ENCODE data around the gene DNAJB4. TPM values are rescaled to one million over a fixed set of nuclear protein-coding genes. Genes with fewer than 3 reads are reported as not detected.
"Not testable (repeated sequence)": the region's sequence is repeated elsewhere in the genome, so short reads cannot be mapped to it uniquely, and the experiment has no call there.

Gene DNAJB4
- total RNA-seq, 2 donors from 2014 or later, result 41.0 to 59.8 TPM

DNA sequence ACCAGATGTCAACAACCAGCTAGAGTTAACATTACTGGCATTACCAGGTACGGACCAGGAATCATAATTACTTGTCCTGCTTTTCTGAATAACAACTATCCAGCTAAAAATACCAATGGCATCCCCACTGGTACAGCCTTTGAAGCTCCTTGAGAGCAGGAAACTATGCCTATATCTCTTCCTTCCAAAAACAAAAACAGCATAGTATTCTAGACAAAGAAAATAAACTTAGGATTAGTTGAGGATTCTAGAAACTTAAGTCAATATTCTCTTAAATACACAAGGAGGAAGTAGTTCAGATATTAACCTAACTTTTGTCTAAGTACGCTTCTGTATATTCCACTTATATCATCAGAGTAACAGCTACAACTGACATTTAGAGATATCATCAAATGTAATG, 28.8 kb upstream of the DNAJB4 start:
- Histone ChIP-seq H3K4me3 (peak overlapping the region; percentile 87), H3K4me1 (ENCODE audit: control insufficient read depth in 1 of 2, low read depth in 2 of 2) (peaks cover 39 to 54% of the 10 kb centered on the region in 2 donors), H3K9me3 (no peaks in the 10 kb centered on the region), H3K36me3 (no peaks in the 10 kb centered on the region), H3K27ac (no peak overlapping the region), H3K27me3 (replicated peaks; ENCODE audit: insufficient read depth) (no peaks in the 10 kb centered on the region)
- no peak for DNase-seq (ENCODE audit: low spot score)
- TF ChIP-seq CTCF (IDR thresholded peaks at IDR 0.05), result no peak
- ATAC-seq (ENCODE audit: insufficient number of reproducible peaks, low FRiP score, low read depth), result no peak

DNA sequence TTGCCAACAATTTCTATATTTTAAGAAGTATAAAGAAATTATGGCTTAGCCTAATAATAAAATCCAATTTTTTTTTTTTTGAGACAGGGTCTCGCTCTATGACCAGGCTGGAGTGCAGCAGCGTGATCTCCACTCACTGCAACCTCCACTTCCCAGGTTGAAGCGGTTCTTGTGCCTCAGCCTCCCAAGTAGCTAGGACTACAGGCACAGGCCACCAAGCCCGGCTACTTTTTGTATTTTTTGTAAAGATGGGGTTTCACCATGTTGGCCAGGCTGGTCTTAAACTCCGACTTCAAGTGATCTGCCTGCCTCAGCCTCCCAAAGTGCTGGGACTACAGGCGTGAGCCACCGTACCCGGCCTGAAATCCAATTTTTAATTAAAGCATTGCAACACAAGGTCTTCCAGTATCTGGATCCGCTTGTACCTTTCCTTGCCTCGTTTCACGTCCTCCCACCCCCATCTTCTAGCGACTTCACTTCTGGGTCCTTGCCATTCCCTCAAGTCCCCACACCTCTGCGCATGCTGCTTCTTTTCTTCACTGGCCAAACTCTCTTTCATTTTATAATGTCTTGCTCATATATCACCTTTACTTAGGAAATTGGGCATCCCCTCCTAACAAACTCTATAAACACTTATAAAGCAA, 28.2 kb upstream of the DNAJB4 start:
- H3K27ac ChIP-seq, result no peak overlapping the region
- H3K36me3 ChIP-seq, result no peaks in the 10 kb centered on the region
- H3K4me1 ChIP-seq (ENCODE audit: control insufficient read depth in 1 of 2, low read depth in 2 of 2), result peaks cover 38 to 57% of the 10 kb centered on the region in 2 donors
- H3K27me3 ChIP-seq (replicated peaks; ENCODE audit: insufficient read depth), result no peaks in the 10 kb centered on the region
- no peaks in the 10 kb centered on the region for H3K9me3 ChIP-seq
- peak overlapping the region; percentile 87 for H3K4me3 ChIP-seq
- no peak for ATAC-seq (ENCODE audit: insufficient number of reproducible peaks, low FRiP score, low read depth)
- no peak for TF ChIP-seq CTCF (IDR thresholded peaks at IDR 0.05)
- DNase-seq (ENCODE audit: low spot score), result no peak

- Histone ChIP-seq H3K27ac (peak overlapping the region; percentile 97 to 98), H3K27me3 (replicated peaks; ENCODE audit: insufficient read depth) (no peaks in the 10 kb centered on the region), H3K9me3 (no peaks in the 10 kb centered on the region), H3K4me1 (ENCODE audit: control insufficient read depth in 1 of 2, low read depth in 2 of 2) (peaks cover 35 to 58% of the 10 kb centered on the region in 2 donors), H3K4me3 (peak overlapping the region; percentile 87), H3K36me3 (no peaks in the 10 kb centered on the region)
- TF ChIP-seq CTCF (IDR thresholded peaks at IDR 0.05), result no peak
- no peak for ATAC-seq (ENCODE audit: insufficient number of reproducible peaks, low FRiP score, low read depth)
- no peak for DNase-seq (ENCODE audit: low spot score)
Observed at GRCh38 chr1:77977989-77978292, 26.8 kb upstream of the DNAJB4 start.

DNA sequence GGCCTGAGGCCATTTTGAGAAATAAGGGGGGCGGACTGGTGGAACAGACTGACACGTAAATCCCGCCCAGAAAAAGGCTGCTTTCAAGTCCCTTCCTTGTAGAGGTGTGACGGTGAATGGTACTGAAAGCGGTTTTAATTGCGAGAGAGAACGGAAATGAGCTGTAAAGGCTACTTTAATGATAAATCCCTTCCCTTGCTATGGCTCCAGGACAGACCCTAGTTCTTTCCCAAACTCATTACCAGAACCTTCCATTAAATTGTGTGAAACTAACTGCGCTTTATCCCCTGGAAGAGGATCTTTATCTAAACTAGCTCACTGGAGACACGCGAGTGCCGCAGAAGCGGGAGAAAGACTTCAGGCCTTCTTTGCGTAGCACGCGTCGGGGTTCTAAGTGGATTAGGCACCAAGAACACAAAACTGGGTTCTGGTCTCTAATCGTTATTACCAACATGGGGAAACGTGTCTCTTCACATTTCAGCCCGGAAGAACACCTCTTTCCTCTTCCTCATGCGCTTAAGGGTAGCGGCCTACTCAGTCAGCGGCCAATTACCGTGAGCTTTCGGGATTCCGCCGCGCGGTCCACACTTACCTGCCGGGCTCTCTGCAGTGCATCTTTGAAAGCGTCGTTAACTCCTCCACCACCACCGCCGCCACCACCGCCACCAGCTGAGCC, 26.3 kb upstream of the DNAJB4 start:
- H3K9me3 ChIP-seq, result no peaks in the 10 kb centered on the region
- peak overlapping the region; percentile 97 to 98 for H3K27ac ChIP-seq
- DNase-seq (ENCODE audit: low spot score) (peak; percentile 45), ATAC-seq (ENCODE audit: insufficient number of reproducible peaks, low FRiP score, low read depth) (peak; percentile 41)
- H3K36me3 ChIP-seq, result no peaks in the 10 kb centered on the region
- TF ChIP-seq CTCF (IDR thresholded peaks at IDR 0.05), result no peak
- H3K4me1 ChIP-seq (ENCODE audit: control insufficient read depth in 1 of 2, low read depth in 2 of 2), result peaks cover 32 to 57% of the 10 kb centered on the region in 2 donors
- H3K4me3 ChIP-seq, result peak overlapping the region; percentile 87
- no peaks in the 10 kb centered on the region for H3K27me3 ChIP-seq (replicated peaks; ENCODE audit: insufficient read depth)

- no peaks in the 10 kb centered on the region for H3K36me3 ChIP-seq
- ATAC-seq (ENCODE audit: insufficient number of reproducible peaks, low FRiP score, low read depth), result peak; percentile 99
- no peaks in the 10 kb centered on the region for H3K27me3 ChIP-seq (replicated peaks; ENCODE audit: insufficient read depth)
- H3K4me1 ChIP-seq (ENCODE audit: control insufficient read depth in 1 of 2, low read depth in 2 of 2), result peaks cover 32 to 49% of the 10 kb centered on the region in 2 donors
- H3K27ac ChIP-seq, result peak within 1 kb of the TSS; percentile 97 to 98
- TF ChIP-seq CTCF (IDR thresholded peaks at IDR 0.05), result peak; percentile 86
- DNase-seq (ENCODE audit: low spot score), result peak; percentile 87
- peak within 1 kb of the TSS; percentile 87 for H3K4me3 ChIP-seq
- no peaks in the 10 kb centered on the region for H3K9me3 ChIP-seq
Observed at GRCh38 chr1:77978969-77979876, 25.5 kb upstream of the DNAJB4 start, which contains the start of gene FUBP1. TSS of gene FUBP1 (minus strand) at chr1:77979072. CDS start at chr1:77979004, 68 bp downstream.

GRCh38 chr1:77983352-77983996, 21.3 kb upstream of the DNAJB4 start:
- Histone ChIP-seq H3K4me1 (ENCODE audit: control insufficient read depth in 1 of 2, low read depth in 2 of 2) (peaks cover 8 to 15% of the 10 kb centered on the region in 2 donors), H3K27ac (peak overlapping the region in 1 of 2 donors; percentile 3)
- H3K9me3 ChIP-seq; H3K36me3 ChIP-seq; H3K4me3 ChIP-seq; H3K27me3 ChIP-seq (replicated peaks; ENCODE audit: insufficient read depth); ATAC-seq (ENCODE audit: insufficient number of reproducible peaks, low FRiP score, low read depth); DNase-seq (ENCODE audit: low spot score): not testable (repeated sequence)
